Measurements from ENCODE around the gene HRH3. TPM values are rescaled to one million over a fixed set of nuclear protein-coding genes. Genes with fewer than 3 reads are reported as not detected.

HRH3 gene
- total RNA-seq, 1 experiment from 2014 or later, result not detected

GRCh38 chr20:62248890-62249560 is 28.9 kb upstream of the HRH3 start:
- no peaks in the 10 kb centered on the region for H3K27me3 ChIP-seq (ENCODE audit: low read length)
- H3K4me2 ChIP-seq (ENCODE audit: low read depth, low read length, poor library complexity, severe bottlenecking), result no peak overlapping the region
- DNase-seq, result no peak
- H3K9ac ChIP-seq (ENCODE audit: low read length), result no peak overlapping the region
- H3K9me2 ChIP-seq (replicated peaks; ENCODE audit: insufficient read depth, low read length), result no peaks in the 10 kb centered on the region
- no peak overlapping the region for H3K4me3 ChIP-seq (ENCODE audit: low read length)
- peaks cover 23% of the 10 kb centered on the region; the same call in 1 of the 2 replicates for H4K20me1 ChIP-seq (ENCODE audit: insufficient read depth, low read depth, low read length)
- no peaks in the 10 kb centered on the region for H3K9me3 ChIP-seq (ENCODE audit: low read length)
- no peaks in the 10 kb centered on the region for H3K36me3 ChIP-seq (ENCODE audit: insufficient read depth, low read length)
- H3K79me2 ChIP-seq (ENCODE audit: low read length), result peaks cover 69% of the 10 kb centered on the region
- H3K27ac ChIP-seq (ENCODE audit: low read length), result no peak overlapping the region
- H3K4me1 ChIP-seq (ENCODE audit: low read length), result peaks cover 7% of the 10 kb centered on the region
- no peak overlapping the region for H2AFZ ChIP-seq (ENCODE audit: low read length)

DNA sequence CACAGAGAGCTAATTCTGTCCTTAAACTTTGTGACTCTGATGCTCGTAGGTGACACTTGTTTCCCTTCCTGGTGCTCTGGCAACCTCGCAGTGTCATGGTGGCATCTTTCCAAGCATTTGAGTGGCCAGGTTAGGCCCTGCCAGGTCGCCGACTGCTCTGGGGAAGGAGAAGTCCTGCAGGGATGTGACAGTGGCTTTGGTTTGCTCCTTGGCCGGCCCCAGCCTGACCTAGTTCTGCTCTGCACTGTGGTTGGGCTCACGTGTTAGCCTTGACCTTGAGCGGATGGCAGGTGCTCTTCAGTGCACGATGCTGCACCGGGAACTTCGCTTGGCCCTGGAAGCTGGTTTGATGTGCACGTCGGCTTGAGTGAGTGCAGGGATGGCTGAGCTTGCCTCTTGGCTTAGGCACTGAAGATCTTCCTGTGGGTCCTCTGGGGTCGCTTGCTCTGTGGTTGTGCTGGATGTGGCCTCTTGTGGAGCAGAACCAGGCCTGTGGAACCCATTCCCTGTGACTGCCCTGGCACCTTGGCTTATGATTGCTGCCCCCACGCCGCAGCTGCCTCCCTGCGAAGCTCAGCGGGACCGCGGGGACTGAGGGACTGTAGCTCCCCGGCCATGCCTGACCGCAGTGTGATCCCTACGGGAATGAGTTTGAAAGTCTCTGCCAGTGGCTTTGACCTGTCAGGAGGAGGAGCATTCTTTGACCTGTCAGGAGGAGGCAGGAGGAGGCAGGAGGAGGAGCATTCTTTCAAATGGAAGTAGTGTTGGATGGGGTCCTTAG is 27.0 kb upstream of the HRH3 start:
- no peak overlapping the region for H3K4me2 ChIP-seq (ENCODE audit: low read depth, low read length, poor library complexity, severe bottlenecking)
- no peaks in the 10 kb centered on the region for H3K9me3 ChIP-seq (ENCODE audit: low read length)
- H2AFZ ChIP-seq (ENCODE audit: low read length), result no peak overlapping the region
- H3K4me3 ChIP-seq (ENCODE audit: low read length), result no peak overlapping the region
- H3K79me2 ChIP-seq (ENCODE audit: low read length), result peaks cover 72% of the 10 kb centered on the region
- no peak overlapping the region for H3K9ac ChIP-seq (ENCODE audit: low read length)
- H3K4me1 ChIP-seq (ENCODE audit: low read length), result peaks cover 7% of the 10 kb centered on the region
- H4K20me1 ChIP-seq (ENCODE audit: insufficient read depth, low read depth, low read length), result peaks cover 12% of the 10 kb centered on the region; the same call in 1 of the 2 replicates
- H3K9me2 ChIP-seq (replicated peaks; ENCODE audit: insufficient read depth, low read length), result no peaks in the 10 kb centered on the region
- H3K27me3 ChIP-seq (ENCODE audit: low read length), result no peaks in the 10 kb centered on the region
- no peak overlapping the region for H3K27ac ChIP-seq (ENCODE audit: low read length)
- no peak for DNase-seq
- no peaks in the 10 kb centered on the region for H3K36me3 ChIP-seq (ENCODE audit: insufficient read depth, low read length)

GRCh38 chr20:62246431-62246830 is 26.4 kb upstream of the HRH3 start:
- peaks cover 7% of the 10 kb centered on the region for H3K4me1 ChIP-seq (ENCODE audit: low read length)
- no peak overlapping the region for H3K4me2 ChIP-seq (ENCODE audit: low read depth, low read length, poor library complexity, severe bottlenecking)
- H3K79me2 ChIP-seq (ENCODE audit: low read length), result peaks cover 72% of the 10 kb centered on the region
- H3K36me3 ChIP-seq (ENCODE audit: insufficient read depth, low read length), result no peaks in the 10 kb centered on the region
- H3K27ac ChIP-seq (ENCODE audit: low read length), result no peak overlapping the region
- H4K20me1 ChIP-seq (ENCODE audit: insufficient read depth, low read depth, low read length), result peaks cover 12% of the 10 kb centered on the region; the same call in 1 of the 2 replicates
- no peaks in the 10 kb centered on the region for H3K9me2 ChIP-seq (replicated peaks; ENCODE audit: insufficient read depth, low read length)
- no peak for DNase-seq
- no peak overlapping the region for H3K4me3 ChIP-seq (ENCODE audit: low read length)
- H3K9ac ChIP-seq (ENCODE audit: low read length), result no peak overlapping the region
- H3K27me3 ChIP-seq (ENCODE audit: low read length), result no peaks in the 10 kb centered on the region
- no peaks in the 10 kb centered on the region for H3K9me3 ChIP-seq (ENCODE audit: low read length)
- H2AFZ ChIP-seq (ENCODE audit: low read length), result no peak overlapping the region

DNA sequence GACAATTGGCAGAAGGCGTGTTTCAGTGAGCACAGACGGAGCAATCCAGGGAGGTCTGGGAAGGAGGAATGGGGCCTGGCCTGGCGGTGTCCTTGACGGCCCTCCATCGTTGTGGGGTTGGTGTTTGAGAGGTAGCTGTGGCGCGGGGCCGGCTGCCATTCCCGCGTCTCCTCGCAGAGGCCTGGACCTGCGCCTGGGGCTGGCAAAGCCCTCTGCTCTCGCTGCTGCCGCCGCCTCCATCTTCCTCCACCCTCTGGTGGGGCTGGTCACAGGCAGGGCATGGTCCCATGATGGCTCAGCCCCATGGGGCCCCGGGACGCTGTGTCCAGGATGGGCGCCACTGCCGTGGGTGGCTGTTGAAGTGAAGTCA is 25.8 kb upstream of the HRH3 start:
- H3K79me2 ChIP-seq (ENCODE audit: low read length), result peaks cover 78% of the 10 kb centered on the region
- H3K4me1 ChIP-seq (ENCODE audit: low read length), result peaks cover 7% of the 10 kb centered on the region
- peaks cover 13% of the 10 kb centered on the region for H4K20me1 ChIP-seq (ENCODE audit: insufficient read depth, low read depth, low read length)
- no peaks in the 10 kb centered on the region for H3K9me3 ChIP-seq (ENCODE audit: low read length)
- no peak overlapping the region for H3K27ac ChIP-seq (ENCODE audit: low read length)
- H2AFZ ChIP-seq (ENCODE audit: low read length), result no peak overlapping the region
- no peaks in the 10 kb centered on the region for H3K27me3 ChIP-seq (ENCODE audit: low read length)
- H3K9ac ChIP-seq (ENCODE audit: low read length), result no peak overlapping the region
- H3K9me2 ChIP-seq (replicated peaks; ENCODE audit: insufficient read depth, low read length), result no peaks in the 10 kb centered on the region
- H3K36me3 ChIP-seq (ENCODE audit: insufficient read depth, low read length), result no peaks in the 10 kb centered on the region
- DNase-seq, result no peak
- H3K4me3 ChIP-seq (ENCODE audit: low read length), result no peak overlapping the region
- no peak overlapping the region for H3K4me2 ChIP-seq (ENCODE audit: low read depth, low read length, poor library complexity, severe bottlenecking)

GRCh38 chr20:62244644-62245108 is 24.6 kb upstream of the HRH3 start:
- no peaks in the 10 kb centered on the region for H3K36me3 ChIP-seq (ENCODE audit: insufficient read depth, low read length)
- DNase-seq, result no peak
- no peak overlapping the region for H3K9ac ChIP-seq (ENCODE audit: low read length)
- peaks cover 7% of the 10 kb centered on the region for H3K4me1 ChIP-seq (ENCODE audit: low read length)
- H4K20me1 ChIP-seq (ENCODE audit: insufficient read depth, low read depth, low read length), result peaks cover 23% of the 10 kb centered on the region
- H3K4me3 ChIP-seq (ENCODE audit: low read length), result no peak overlapping the region
- no peak overlapping the region for H2AFZ ChIP-seq (ENCODE audit: low read length)
- H3K4me2 ChIP-seq (ENCODE audit: low read depth, low read length, poor library complexity, severe bottlenecking), result no peak overlapping the region
- H3K9me3 ChIP-seq (ENCODE audit: low read length), result no peaks in the 10 kb centered on the region
- H3K9me2 ChIP-seq (replicated peaks; ENCODE audit: insufficient read depth, low read length), result no peaks in the 10 kb centered on the region
- H3K27ac ChIP-seq (ENCODE audit: low read length), result no peak overlapping the region
- H3K79me2 ChIP-seq (ENCODE audit: low read length), result peaks cover 80% of the 10 kb centered on the region
- no peaks in the 10 kb centered on the region for H3K27me3 ChIP-seq (ENCODE audit: low read length)

- Histone ChIP-seq H3K36me3 (ENCODE audit: insufficient read depth, low read length) (no peaks in the 10 kb centered on the region), H3K4me3 (ENCODE audit: low read length) (no peak overlapping the region), H4K20me1 (ENCODE audit: insufficient read depth, low read depth, low read length) (peaks cover 22% of the 10 kb centered on the region), H3K9ac (ENCODE audit: low read length) (no peak overlapping the region), H3K27me3 (ENCODE audit: low read length) (no peaks in the 10 kb centered on the region), H3K9me3 (ENCODE audit: low read length) (no peaks in the 10 kb centered on the region), H3K9me2 (replicated peaks; ENCODE audit: insufficient read depth, low read length) (no peaks in the 10 kb centered on the region), H3K4me2 (ENCODE audit: low read depth, low read length, poor library complexity, severe bottlenecking) (no peak overlapping the region), H3K79me2 (ENCODE audit: low read length) (peaks cover 83% of the 10 kb centered on the region), H2AFZ (ENCODE audit: low read length) (no peak overlapping the region), H3K4me1 (ENCODE audit: low read length) (peaks cover 12% of the 10 kb centered on the region), H3K27ac (ENCODE audit: low read length) (no peak overlapping the region)
- no peak for DNase-seq
These were observed 23.9 kb upstream of the HRH3 start for GRCh38 chr20:62243906-62244515.

GRCh38 chr20:62243106-62243505 is 23.0 kb upstream of the HRH3 start:
- H3K36me3 ChIP-seq (ENCODE audit: insufficient read depth, low read length), result no peaks in the 10 kb centered on the region
- no peak for DNase-seq
- no peak overlapping the region for H3K4me2 ChIP-seq (ENCODE audit: low read depth, low read length, poor library complexity, severe bottlenecking)
- peaks cover 7% of the 10 kb centered on the region for H3K4me1 ChIP-seq (ENCODE audit: low read length)
- peaks cover 19% of the 10 kb centered on the region for H4K20me1 ChIP-seq (ENCODE audit: insufficient read depth, low read depth, low read length)
- H3K4me3 ChIP-seq (ENCODE audit: low read length), result no peak overlapping the region
- H3K79me2 ChIP-seq (ENCODE audit: low read length), result peaks cover 78% of the 10 kb centered on the region
- H3K9me2 ChIP-seq (replicated peaks; ENCODE audit: insufficient read depth, low read length), result no peaks in the 10 kb centered on the region
- H2AFZ ChIP-seq (ENCODE audit: low read length), result no peak overlapping the region
- no peaks in the 10 kb centered on the region for H3K9me3 ChIP-seq (ENCODE audit: low read length)
- H3K9ac ChIP-seq (ENCODE audit: low read length), result no peak overlapping the region
- no peak overlapping the region for H3K27ac ChIP-seq (ENCODE audit: low read length)
- H3K27me3 ChIP-seq (ENCODE audit: low read length), result no peaks in the 10 kb centered on the region

DNA sequence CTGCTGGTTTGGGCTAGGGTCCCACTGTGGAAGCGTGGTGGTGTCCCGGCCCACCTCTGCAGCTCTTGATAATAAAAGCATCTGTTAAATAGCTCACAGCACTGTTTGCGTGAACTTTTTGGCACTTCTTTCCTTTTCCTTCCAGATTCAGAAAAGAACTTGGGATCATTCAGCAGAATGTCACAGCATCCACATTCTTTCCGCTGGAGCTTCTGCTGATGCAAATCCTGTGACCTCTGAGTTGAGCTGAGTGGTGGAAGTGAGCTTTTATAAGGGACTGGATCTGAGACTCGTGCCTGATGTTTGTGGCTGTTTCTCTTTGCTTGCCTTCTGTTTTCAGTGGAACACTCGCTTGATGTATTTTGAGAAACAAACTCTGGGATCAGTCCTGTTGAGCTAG is 22.1 kb upstream of the HRH3 start:
- H3K27ac ChIP-seq (ENCODE audit: low read length), result no peak overlapping the region
- no peaks in the 10 kb centered on the region for H3K9me2 ChIP-seq (replicated peaks; ENCODE audit: insufficient read depth, low read length)
- no peak overlapping the region for H2AFZ ChIP-seq (ENCODE audit: low read length)
- no peak for DNase-seq
- H3K27me3 ChIP-seq (ENCODE audit: low read length), result no peaks in the 10 kb centered on the region
- H3K4me3 ChIP-seq (ENCODE audit: low read length), result no peak overlapping the region
- H3K9me3 ChIP-seq (ENCODE audit: low read length), result no peaks in the 10 kb centered on the region
- H4K20me1 ChIP-seq (ENCODE audit: insufficient read depth, low read depth, low read length), result peaks cover 19% of the 10 kb centered on the region
- H3K4me2 ChIP-seq (ENCODE audit: low read depth, low read length, poor library complexity, severe bottlenecking), result no peak overlapping the region
- H3K4me1 ChIP-seq (ENCODE audit: low read length), result peaks cover 14% of the 10 kb centered on the region
- H3K79me2 ChIP-seq (ENCODE audit: low read length), result peaks cover 75% of the 10 kb centered on the region
- H3K36me3 ChIP-seq (ENCODE audit: insufficient read depth, low read length), result no peaks in the 10 kb centered on the region
- H3K9ac ChIP-seq (ENCODE audit: low read length), result no peak overlapping the region

All from Karpas-422 (cell line).